Measurements from ENCODE around the gene TSPAN18.
"Not testable (repeated sequence)": the region's sequence is repeated elsewhere in the genome, so short reads cannot be mapped to it uniquely, and the experiment has no call there.

Gene TSPAN18

DNA sequence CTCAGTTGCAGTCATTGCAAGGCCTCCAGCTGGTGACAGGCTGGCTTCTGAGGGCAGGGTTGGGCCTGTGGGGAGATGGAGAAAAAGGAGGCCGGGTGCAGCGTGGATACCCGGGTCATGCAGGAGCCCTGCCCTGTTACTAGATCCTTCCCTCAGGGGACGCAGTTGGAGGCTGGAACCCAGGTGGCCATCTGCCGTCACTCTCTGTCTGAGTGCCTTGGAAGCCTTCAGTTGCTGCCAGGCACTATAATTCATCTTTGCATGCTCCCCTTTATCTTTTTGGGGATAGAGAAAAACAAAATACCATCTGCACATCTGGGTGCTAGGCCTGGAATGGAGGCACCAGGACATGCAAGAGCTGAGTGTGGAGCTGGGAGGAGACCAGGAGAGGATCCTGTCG lies 141.3 kb downstream of the TSPAN18 start:
- no peak for DNase-seq (ENCODE audit: low spot score)
- Mint-ChIP-seq H3K27me3 (ENCODE audit: low read depth) (peaks cover 36% of the 10 kb centered on the region), H3K27ac (no peak overlapping the region), H3K4me3 (no peak overlapping the region), H3K36me3 (ENCODE audit: low read depth) (no peaks in the 10 kb centered on the region), H3K9me3 (no peaks in the 10 kb centered on the region), H3K4me1 (ENCODE audit: low read depth) (peaks cover 7% of the 10 kb centered on the region)

DNA sequence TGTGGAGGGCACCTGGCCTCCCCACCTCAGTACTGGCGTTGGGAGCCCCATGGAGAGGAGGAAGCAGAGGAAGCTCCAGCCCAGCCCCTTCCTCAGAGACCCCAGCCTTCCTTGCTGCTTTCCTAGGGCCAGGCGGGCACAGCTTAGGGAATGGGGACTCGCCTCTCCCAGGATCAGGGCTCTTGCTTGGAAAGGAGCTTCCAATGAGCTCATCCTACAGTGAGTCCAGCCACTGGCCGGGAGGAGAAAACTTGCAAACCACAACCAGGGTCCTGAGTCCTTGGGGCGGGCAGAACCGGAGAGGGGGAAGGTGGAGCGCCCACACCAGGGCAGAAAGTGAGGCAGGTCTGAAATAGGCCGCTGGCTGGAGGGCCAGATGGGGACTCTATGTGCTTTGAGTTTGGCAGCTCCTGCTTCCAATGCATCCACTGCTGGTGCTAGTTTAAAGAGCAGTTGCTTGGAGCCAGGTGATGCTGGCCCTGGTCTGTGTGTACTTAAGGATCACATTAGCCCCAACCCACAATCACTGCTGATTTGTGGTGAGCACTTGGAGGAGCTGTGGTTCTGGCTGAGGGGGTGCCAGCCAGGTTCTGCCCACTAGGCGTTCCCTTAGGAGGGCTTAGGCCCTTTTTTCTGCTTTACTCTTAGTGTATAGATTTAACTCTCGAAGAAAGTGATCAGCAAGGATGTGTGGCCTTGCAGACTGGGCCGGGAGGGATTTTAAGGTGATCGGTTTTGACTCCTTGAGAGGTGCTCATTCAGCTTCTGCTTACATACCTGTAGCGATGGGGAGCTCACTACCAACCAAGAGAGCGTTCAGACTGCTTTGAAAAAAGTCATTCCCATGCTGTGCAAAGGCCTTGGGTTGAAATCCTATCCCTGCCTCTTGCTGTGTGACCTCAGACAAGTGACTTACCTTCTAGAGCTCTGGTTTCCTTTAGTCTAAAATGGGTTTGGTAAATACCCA lies 142.0 kb downstream of the TSPAN18 start:
- no peak overlapping the region for H3K4me3 Mint-ChIP-seq
- no peak overlapping the region for H3K27ac Mint-ChIP-seq
- H3K4me1 Mint-ChIP-seq (ENCODE audit: low read depth) = peaks cover 5% of the 10 kb centered on the region
- no peak for DNase-seq (ENCODE audit: low spot score)
- no peaks in the 10 kb centered on the region for H3K9me3 Mint-ChIP-seq
- no peaks in the 10 kb centered on the region for H3K36me3 Mint-ChIP-seq (ENCODE audit: low read depth)
- peaks cover 33% of the 10 kb centered on the region for H3K27me3 Mint-ChIP-seq (ENCODE audit: low read depth)

DNA sequence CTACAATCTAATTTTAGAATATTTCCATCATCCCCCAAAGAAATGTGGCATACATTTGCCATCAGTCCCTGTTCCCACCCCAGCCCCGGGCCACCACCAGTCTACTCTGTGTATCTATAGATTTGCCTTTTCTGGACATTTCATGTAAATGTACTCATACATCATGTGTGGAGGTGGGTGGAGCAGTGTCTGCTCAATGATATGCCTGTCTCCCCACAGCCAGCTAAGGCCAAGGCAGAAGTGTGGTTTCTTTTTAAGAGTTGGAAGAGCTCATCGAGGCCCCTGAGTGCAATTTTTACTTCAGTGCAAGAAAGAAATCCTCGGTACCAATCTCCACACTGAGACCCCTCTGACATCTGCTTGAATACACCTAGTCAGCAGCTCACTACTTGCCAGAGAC lies 143.4 kb downstream of the TSPAN18 start:
- H3K4me1 Mint-ChIP-seq (ENCODE audit: low read depth) = peaks cover 5% of the 10 kb centered on the region
- no peaks in the 10 kb centered on the region for H3K36me3 Mint-ChIP-seq (ENCODE audit: low read depth)
- H3K27ac Mint-ChIP-seq = no peak overlapping the region
- H3K27me3 Mint-ChIP-seq (ENCODE audit: low read depth) = peaks cover 27% of the 10 kb centered on the region
- no peak for DNase-seq (ENCODE audit: low spot score)
- H3K9me3 Mint-ChIP-seq = no peaks in the 10 kb centered on the region
- no peak overlapping the region for H3K4me3 Mint-ChIP-seq

DNA sequence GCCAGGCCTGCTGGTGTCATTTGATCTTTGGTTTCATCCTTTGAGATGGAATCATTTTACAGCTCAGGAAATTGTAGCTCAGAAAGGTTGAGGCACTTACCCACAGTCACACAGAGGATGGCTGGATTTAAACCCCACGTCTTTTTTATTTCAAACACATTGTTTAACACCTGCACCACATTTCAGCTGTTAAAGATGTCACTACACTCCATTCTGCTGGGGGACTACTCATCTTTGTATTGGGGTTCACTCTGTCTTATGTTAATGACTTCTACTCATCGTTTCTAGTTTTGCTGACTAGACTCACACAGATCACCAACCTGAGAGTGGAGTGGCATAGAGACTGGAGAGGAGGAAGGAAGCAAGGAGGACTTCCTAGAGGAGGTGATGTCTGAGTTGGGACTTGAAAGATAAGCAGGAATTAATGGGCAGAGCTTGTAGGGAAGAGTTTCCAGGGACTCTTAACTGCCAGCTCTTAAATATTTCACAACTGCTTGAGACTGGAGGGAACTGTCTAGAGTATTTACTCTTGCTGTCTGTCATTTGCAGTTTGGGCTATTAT lies 143.9 kb downstream of the TSPAN18 start:
- Mint-ChIP-seq H3K27me3 (ENCODE audit: low read depth) (peaks cover 23% of the 10 kb centered on the region), H3K27ac (no peak overlapping the region), H3K4me3 (no peak overlapping the region), H3K4me1 (ENCODE audit: low read depth) (peaks cover 5% of the 10 kb centered on the region), H3K36me3 (ENCODE audit: low read depth) (no peaks in the 10 kb centered on the region), H3K9me3 (no peaks in the 10 kb centered on the region)
- DNase-seq (ENCODE audit: low spot score) = no peak

DNA sequence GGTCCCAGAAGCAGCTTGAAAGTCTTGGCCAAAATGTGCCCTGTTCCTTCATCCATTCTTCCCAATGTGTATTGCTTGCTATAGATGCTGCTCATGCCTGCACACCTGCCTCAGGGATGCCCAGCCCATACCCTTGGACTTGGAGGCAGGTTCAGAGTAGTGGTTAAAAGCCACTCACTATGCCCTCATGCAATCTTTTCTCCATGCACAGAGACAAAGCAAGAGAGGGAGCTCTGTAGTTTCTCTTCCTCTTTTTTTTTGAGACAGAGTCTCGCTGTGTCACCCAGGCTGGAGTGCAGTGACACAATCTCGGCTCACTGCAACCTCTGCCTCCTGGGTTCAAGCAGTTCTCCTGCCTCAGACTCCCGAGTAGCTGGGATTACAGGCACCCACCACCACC lies 144.9 kb downstream of the TSPAN18 start:
- H3K27ac Mint-ChIP-seq; H3K4me1 Mint-ChIP-seq (ENCODE audit: low read depth); DNase-seq (ENCODE audit: low spot score); H3K4me3 Mint-ChIP-seq; H3K36me3 Mint-ChIP-seq (ENCODE audit: low read depth); H3K9me3 Mint-ChIP-seq: not testable (repeated sequence)
- H3K27me3 Mint-ChIP-seq (ENCODE audit: low read depth) = peaks cover 19% of the 10 kb centered on the region

DNA sequence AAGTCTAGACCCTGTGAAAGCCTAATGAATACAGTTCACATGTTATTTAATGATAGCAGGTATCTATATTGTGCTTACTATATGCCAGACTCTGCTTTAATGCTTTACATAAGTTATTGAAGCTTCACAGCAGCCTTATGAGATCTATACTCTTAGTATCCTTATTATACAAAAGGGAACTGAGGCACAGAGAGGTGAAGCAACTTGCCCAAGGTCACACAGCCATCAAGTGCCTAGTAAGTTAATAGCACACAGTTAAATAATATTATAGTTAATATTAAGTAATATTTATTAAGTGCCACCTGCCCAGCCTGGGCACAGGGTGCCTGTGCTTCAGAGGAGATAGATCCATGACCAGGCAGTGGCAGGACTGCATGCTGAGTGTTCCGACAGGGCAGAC lies 145.8 kb downstream of the TSPAN18 start:
- Mint-ChIP-seq H3K36me3 (ENCODE audit: low read depth) (no peaks in the 10 kb centered on the region), H3K27ac (no peak overlapping the region), H3K27me3 (ENCODE audit: low read depth) (peaks cover 15% of the 10 kb centered on the region), H3K4me1 (ENCODE audit: low read depth) (peaks cover 3% of the 10 kb centered on the region), H3K9me3 (no peaks in the 10 kb centered on the region), H3K4me3 (no peak overlapping the region)
- DNase-seq (ENCODE audit: low spot score) = no peak

DNA sequence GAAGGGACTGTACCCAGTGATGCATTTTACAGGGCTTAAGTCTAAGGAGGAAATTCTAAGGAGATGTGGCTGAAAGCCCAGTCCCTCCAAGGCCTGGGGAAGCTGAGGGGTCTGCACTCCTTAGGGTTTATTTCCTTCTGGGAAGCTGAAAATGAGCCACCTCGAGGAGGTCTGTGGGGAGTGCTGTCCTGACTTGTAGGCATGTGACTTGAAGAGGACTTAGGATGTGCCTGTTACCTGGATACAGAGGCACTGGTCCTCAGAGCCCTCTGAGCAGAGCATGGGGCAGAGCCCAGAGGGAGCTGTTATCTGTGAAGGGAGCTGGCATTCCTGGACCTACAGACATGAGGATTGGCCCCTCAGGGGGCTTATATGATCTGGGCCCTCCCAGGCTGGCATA lies 146.8 kb downstream of the TSPAN18 start:
- H3K27ac Mint-ChIP-seq = no peak overlapping the region
- no peak overlapping the region for H3K4me3 Mint-ChIP-seq
- H3K27me3 Mint-ChIP-seq (ENCODE audit: low read depth) = peaks cover 12% of the 10 kb centered on the region
- H3K9me3 Mint-ChIP-seq = no peaks in the 10 kb centered on the region
- no peak for DNase-seq (ENCODE audit: low spot score)
- H3K36me3 Mint-ChIP-seq (ENCODE audit: low read depth) = no peaks in the 10 kb centered on the region
- no peaks in the 10 kb centered on the region for H3K4me1 Mint-ChIP-seq (ENCODE audit: low read depth)

DNA sequence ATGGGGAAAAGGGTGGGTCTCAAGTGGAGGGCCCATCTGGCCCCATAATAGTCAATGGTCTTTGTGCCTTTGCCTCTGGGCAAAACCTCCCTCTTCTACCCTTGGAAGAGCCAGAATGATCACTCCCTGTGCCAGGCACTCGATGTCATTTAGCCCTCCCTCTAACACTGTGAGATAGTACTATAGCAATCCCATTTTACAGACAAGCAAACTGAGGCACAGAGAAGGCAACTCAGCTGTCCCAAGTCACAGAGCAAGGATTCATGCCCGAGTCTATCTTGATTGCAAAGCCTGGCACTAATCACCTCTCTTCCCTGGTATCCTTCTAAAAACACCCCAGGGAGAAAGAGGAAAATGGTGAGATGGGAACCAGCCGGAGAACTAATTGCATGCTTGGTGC lies 147.5 kb downstream of the TSPAN18 start:
- Mint-ChIP-seq H3K4me1 (ENCODE audit: low read depth) (no peaks in the 10 kb centered on the region), H3K36me3 (ENCODE audit: low read depth) (no peaks in the 10 kb centered on the region), H3K9me3 (no peaks in the 10 kb centered on the region), H3K27me3 (ENCODE audit: low read depth) (peaks cover 12% of the 10 kb centered on the region), H3K27ac (no peak overlapping the region), H3K4me3 (no peak overlapping the region)
- DNase-seq (ENCODE audit: low spot score) = no peak

DNA sequence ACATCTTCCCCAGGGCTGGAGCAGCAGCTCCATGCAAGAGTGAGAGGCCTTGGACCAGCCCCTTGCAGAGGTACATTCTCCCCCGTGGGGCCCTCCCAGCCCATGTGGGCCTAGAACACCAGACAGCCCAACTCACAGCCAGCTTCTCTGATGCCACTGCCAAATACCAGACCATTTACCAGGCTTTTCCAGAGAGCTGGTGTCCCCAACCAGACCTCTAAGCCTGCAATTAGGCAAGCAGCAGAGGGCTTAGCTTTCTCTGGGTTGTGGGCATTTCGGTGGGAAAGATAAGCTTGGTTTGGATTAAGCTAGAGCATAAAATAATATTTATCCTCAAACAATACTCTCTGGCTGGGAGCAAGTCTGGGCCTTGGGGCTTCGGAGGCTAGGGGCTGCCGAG lies 148.3 kb downstream of the TSPAN18 start:
- Mint-ChIP-seq H3K27me3 (ENCODE audit: low read depth) (peaks cover 11% of the 10 kb centered on the region), H3K4me3 (no peak overlapping the region), H3K4me1 (ENCODE audit: low read depth) (no peaks in the 10 kb centered on the region), H3K9me3 (no peaks in the 10 kb centered on the region), H3K27ac (no peak overlapping the region), H3K36me3 (ENCODE audit: low read depth) (no peaks in the 10 kb centered on the region)
- DNase-seq (ENCODE audit: low spot score) = no peak

DNA sequence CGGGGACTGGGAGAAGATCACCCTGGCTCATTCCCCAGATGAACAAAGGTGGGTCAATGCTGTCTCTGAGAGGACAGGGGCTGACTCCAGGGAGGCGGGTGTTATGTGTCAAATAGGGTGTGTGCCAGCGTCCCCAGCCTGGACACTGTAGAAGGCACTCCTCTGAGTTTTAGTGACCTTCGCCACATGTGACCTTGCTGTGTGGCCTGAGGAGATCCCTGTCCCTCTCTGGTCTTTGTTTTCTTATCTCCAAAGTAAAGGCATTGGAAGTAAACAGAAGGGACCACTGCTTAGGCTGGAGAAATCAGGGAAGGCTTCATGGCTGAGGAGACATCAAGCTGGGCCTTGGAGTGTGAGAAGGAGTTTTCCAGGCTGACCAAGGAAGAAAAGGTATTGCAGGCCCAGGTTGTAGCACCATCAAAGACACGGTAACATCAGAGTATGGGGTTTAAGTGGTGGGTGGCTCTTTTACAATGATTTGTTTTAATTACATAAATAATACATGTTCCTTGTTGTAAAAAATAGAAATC lies 149.5 kb downstream of the TSPAN18 start:
- no peak overlapping the region for H3K4me3 Mint-ChIP-seq
- DNase-seq (ENCODE audit: low spot score) = no peak
- H3K27ac Mint-ChIP-seq = no peak overlapping the region
- no peaks in the 10 kb centered on the region for H3K9me3 Mint-ChIP-seq
- H3K27me3 Mint-ChIP-seq (ENCODE audit: low read depth) = peaks cover 2% of the 10 kb centered on the region
- H3K4me1 Mint-ChIP-seq (ENCODE audit: low read depth) = no peaks in the 10 kb centered on the region
- H3K36me3 Mint-ChIP-seq (ENCODE audit: low read depth) = no peaks in the 10 kb centered on the region

DNA sequence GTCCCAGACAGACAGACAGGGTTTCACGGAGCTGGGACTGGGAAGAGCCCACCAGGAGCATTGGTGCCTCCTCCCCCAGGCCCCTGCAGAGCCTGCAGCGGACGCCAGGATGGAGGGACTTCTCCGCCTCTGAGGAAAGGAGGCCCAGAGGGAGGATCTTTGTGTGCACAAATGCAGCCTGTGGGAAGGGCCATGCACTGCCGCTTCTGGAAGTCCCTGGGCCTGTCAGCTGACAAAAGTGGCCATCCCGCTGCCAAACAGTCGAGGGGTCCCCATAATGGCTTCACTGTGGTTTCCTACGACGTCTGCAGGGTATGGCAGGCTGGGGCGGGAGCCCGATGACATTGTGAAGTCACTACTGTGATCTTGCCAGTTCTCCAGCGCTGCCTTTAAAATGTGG lies 150.1 kb downstream of the TSPAN18 start:
- H3K4me1 Mint-ChIP-seq (ENCODE audit: low read depth) = no peaks in the 10 kb centered on the region
- H3K9me3 Mint-ChIP-seq = no peaks in the 10 kb centered on the region
- no peak for DNase-seq (ENCODE audit: low spot score)
- no peak overlapping the region for H3K4me3 Mint-ChIP-seq
- no peaks in the 10 kb centered on the region for H3K27me3 Mint-ChIP-seq (ENCODE audit: low read depth)
- H3K36me3 Mint-ChIP-seq (ENCODE audit: low read depth) = no peaks in the 10 kb centered on the region
- H3K27ac Mint-ChIP-seq = no peak overlapping the region

DNA sequence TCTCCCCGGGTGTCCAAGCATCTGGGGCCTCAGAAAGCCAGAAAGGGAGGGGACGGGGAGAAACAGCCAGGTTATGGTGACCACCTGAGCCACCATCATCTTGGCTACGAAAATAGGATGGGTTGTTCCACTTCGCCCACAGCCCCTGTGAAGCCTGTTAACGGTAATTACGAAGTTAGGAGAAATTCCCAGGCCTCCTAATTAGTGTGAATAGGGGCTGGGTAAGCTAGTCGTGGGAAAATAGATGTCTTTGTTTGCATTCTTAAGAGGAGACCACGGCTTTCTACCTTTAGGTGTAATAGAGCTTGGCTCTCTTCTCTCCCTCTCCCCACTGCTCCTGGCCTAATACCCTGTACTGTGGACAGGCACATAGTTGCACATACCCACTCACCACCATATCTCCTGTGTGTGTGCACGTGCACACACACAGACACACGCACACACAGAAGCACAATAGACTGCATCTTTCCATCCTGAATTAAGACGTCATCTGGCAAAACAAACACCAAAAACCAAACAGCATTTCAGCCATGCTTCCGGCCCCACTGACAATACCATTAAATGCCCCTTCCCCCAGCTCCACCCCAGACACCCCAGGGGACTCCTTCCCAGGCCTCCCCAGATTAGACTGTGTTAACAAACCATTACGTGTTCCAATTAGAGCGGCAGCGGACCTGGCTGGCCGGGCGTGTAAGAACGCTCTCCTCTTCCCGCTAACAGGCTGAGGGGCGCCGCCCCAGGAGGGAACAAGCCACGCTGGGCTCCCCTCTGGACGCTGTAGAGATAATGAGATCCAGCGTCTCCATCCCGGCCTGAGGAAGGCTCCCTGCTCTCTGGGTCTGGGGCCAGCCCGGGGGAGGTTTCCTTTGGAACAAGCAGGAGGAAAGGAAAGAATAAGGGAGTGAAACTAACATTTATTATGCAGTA lies 151.1 kb downstream of the TSPAN18 start:
- Mint-ChIP-seq H3K27ac (no peak overlapping the region), H3K4me3 (no peak overlapping the region), H3K9me3 (no peaks in the 10 kb centered on the region), H3K36me3 (ENCODE audit: low read depth) (no peaks in the 10 kb centered on the region), H3K27me3 (ENCODE audit: low read depth) (no peaks in the 10 kb centered on the region), H3K4me1 (ENCODE audit: low read depth) (no peaks in the 10 kb centered on the region)
- DNase-seq (ENCODE audit: low spot score) = no peak

DNA sequence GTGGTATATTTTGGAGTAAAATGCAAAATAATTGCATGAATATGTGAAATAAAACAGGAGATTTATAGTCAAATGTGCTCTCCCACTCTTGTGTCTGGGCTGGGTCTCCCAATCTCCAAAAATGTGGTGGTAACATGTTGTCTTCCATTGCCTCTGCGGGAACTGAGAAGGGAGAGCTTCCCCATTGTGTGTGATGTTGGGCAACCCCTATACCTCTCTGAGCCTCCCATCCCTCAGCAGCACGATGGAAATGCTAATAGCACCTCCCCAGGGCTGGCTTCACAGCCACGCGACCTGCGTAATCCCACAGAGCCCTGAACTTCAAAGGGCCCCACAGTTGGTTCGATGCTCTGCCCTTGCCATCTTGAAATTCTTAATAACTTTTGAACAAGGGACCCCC lies 151.9 kb downstream of the TSPAN18 start:
- H3K27me3 Mint-ChIP-seq (ENCODE audit: low read depth) = no peaks in the 10 kb centered on the region
- no peaks in the 10 kb centered on the region for H3K9me3 Mint-ChIP-seq
- no peaks in the 10 kb centered on the region for H3K4me1 Mint-ChIP-seq (ENCODE audit: low read depth)
- no peak for DNase-seq (ENCODE audit: low spot score)
- H3K36me3 Mint-ChIP-seq (ENCODE audit: low read depth) = no peaks in the 10 kb centered on the region
- H3K4me3 Mint-ChIP-seq = no peak overlapping the region
- no peak overlapping the region for H3K27ac Mint-ChIP-seq

DNA sequence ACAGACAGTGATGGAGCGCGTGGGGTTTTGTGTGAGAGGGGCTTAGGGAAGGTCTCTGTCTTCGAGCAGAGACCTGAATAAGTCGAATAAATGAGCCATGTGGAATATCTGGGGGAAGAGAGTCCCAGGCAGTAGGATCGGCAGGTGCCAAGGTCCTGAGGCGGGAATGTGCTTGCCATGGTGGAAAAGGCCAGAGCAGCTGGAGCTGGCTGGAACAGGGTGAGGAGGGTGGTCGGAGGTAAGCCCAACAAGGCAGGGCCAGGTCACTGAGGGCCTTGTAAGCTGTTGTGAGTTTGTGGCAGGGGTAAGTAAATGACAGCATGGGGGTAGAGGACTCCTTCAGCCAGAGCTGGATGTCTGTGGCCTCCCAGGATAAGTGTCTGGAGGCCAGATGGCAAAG lies 152.7 kb downstream of the TSPAN18 start:
- Mint-ChIP-seq H3K27ac (no peak overlapping the region), H3K4me1 (ENCODE audit: low read depth) (no peaks in the 10 kb centered on the region)

More for the DNA sequence above, 152.7 kb downstream of the TSPAN18 start:
- no peaks in the 10 kb centered on the region for H3K27me3 Mint-ChIP-seq (ENCODE audit: low read depth)
- no peaks in the 10 kb centered on the region for H3K9me3 Mint-ChIP-seq
- H3K36me3 Mint-ChIP-seq (ENCODE audit: low read depth) = no peaks in the 10 kb centered on the region
- no peak overlapping the region for H3K4me3 Mint-ChIP-seq
- DNase-seq (ENCODE audit: low spot score) = no peak

Data from T-helper 2 cell treated with Interferon-gamma antibody and Interleukin-4, amounts not matched to agents 5 μg/mL and 100 μg/mL, for 36 hours (primary cell).